HS-27A (cell line): Measurements from ENCODE around the gene CYP27A1.
"Not testable (repeated sequence)": the region's sequence is repeated elsewhere in the genome, so short reads cannot be mapped to it uniquely, and the experiment has no call there.

ENCODE experiments used
- DNase-seq: peaks from one replicate; pipeline ENCODE4 v3.0.0-alpha.2; 2012; ENCODE audit warnings: low read depth, missing footprints

The CYP27A1 gene

GRCh38 chr2:218781691-218782527 lies at the start of gene CYP27A1:
CYP27A1 (plus strand) TSS chr2:218782147; CDS start chr2:218782183, 36 bp downstream.
- DNase-seq = no peak

- no peak for DNase-seq
Measured at GRCh38 chr2:218732761-218733158, 49.2 kb upstream of the CYP27A1 start.

DNA sequence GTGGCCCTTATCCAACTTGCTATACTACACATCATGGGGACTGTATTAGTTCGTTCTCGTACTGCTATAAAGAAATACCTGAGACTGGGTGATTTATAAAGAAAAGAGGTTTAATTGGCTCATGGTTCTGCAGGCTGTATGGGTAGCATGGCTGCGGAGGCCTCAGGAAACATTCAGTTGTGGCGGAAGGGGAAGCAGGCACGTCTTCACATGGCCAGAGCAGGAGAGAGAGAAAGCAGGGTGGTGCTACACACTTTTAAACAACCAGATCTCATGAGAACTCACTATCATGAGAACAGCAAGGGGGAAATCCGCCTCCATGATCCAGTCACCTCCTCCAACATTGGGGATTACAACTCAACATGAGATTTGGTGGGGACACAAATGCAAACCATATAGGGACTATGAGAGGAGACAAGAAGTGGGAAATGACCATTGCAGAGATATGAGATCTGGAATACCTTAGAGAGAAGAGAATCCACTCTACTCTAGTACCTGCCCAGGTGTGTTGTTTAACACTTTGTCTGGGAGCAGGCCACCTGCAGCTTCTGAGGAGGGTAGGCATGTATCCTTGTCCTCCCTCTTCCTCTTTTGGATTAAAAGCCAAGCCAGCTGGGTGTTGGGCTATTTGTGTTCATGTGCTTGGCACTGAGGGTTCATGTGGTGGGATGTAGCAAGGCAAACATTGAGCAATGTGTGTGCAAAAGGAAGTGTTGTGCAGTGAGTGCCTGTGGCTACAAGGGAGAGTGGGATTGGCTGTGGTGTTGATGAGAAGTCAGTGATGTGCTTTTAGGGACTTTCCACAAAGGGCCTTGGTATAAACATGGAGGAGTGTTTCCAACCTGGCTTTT lies 48.6 kb upstream of the CYP27A1 start:
- DNase-seq = no peak

DNA sequence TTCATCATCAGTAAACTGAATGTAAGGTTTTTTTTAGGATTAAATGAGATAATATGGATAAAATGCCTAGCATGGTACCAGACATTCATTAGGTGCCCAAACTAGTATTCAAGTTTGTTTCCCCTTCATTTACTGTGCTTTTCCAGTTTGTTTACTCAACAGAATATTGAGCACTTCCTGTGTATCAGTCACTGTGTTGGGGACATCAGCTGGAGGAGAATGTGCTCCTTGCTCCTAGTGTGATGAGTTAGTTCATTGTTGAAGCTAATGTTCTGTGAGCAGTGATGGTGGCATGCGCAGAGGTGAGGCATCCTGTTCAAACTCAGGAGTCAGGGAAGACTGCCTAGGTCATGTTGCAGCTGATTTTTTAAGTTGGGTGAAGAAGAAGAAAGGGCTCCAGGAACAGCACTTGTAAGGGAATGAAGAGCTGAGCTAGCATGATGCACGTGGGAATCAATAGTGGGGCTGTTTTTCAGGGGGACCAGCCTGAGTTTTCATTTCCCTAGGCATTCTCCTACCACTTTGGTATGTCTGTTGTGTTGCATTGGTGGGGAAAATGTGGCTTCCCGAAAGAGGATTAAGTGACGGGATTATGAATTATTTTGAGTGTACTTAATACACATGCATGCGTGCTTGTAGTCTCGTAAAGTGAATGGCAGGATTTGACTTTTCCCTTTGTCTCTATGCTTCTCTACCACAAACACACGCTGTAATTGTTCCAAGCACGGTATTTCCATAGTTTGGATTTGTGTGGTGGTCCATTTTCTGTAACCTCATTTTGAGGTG lies 47.6 kb upstream of the CYP27A1 start:
- no peak for DNase-seq

- no peak for DNase-seq
Measured at GRCh38 chr2:218736531-218736930, 45.4 kb upstream of the CYP27A1 start.

DNA sequence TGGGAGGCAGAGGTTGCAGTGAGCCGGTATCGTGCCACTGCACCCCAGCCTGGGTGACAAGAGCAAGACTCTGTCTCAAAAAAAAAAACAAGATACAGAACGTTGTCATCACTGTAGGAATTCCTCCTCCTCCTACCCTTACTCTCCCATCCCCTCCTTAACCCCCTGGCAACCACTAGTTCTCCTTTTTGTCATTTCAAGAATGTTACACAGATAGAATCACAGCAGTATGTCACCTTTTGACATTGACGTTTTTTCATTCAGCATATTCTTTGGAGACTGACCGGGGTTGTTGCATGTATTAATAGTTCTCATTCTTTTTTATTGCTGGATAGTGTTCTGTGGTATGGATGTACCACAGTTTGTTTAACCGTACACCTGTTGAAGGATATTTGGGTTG lies 38.9 kb upstream of the CYP27A1 start:
- no peak for DNase-seq

GRCh38 chr2:218744615-218745014 lies 37.3 kb upstream of the CYP27A1 start:
- no peak for DNase-seq

- DNase-seq = no peak
Measured at GRCh38 chr2:218745160-218745558, 36.8 kb upstream of the CYP27A1 start.

DNA sequence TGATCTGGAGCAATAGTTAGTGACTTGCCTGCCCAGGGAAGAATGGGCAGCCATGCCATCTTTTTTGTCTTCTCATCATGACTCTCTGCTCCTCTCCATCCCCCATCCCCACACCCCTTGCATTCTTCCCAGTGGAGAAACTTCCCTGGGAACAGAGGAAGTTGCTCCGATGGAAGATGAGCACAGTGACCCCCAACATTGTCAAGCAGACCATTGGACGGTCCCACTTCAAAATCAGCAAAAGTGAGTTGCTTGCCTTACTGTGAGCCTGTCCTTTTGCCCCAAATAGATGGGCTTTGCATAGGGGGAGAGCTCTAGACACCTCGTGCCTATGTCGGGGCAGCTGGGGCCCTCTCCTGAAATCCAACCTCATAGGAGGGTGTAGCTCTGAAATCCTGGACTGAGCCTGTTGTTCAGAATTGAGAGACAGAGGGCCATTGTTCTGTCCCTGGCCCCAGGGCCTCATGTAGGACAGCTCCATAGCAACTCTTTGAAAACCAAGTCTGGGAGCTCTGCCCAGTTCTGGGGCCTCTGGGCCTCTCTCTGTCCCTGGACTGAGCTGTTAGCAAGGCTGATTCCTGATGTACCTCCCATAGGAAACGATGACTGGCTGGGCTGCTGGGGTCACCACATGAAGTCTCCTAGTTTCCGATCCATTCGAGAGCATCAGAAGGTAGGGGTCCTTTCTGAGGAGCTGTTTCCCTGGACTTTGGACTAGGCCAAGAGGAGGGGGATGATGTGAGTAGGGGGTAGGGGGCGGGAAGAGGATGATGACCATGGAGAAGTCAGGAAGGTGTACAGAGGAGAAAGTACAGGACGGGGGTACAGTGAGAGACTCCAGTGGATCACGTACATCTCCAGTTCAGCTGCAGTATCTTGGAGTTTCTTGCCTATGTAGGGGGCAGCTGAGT lies 36.1 kb upstream of the CYP27A1 start:
- no peak for DNase-seq

GRCh38 chr2:218746470-218746795 lies 35.5 kb upstream of the CYP27A1 start:
- DNase-seq = no peak

DNA sequence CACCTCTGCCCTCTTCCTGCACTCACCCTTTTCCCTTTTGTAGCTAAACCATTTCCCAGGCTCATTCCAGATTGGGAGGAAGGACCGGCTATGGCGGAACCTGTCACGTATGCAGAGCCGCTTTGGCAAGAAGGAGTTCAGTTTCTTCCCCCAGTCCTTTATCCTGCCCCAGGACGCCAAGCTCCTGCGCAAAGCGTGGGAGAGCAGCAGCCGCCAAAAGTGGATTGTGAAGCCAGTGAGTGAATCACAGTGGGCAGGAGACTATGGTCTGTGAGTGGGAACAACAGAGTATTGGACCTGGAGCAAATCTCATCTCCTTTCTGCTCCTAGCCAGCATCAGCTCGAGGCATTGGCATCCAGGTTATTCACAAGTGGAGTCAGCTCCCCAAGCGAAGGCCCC lies 35.0 kb upstream of the CYP27A1 start:
- no peak for DNase-seq

DNA sequence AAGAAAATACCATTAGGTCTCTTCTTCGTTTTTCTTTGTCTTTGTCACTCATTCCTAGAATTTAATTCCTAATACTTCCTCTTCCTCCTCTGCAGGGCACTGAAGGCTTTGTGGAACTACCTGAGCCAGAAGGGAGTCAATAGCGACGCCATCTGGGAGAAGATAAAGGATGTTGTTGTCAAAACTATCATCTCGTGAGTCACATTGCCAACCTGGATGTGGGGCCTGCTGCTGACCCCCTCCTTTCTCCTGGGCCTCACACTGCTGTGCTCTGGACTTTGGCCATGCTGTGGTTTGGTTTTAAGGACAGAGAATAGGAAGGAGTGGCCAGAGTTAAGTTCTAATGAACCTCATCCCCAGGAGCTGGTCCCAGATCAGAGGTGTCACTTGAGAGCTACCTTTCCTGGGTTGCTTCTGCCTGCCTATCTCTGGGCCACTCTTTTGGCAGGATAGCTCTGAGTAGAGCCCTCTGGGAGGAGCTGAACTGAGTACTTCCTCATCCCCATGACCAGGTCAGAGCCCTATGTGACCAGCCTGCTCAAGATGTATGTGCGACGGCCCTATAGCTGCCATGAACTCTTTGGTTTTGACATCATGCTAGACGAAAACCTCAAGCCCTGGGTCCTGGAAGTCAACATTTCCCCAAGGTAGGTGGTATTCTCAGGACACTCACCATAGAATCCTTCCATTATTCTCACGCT lies 33.1 kb upstream of the CYP27A1 start:
- DNase-seq = no peak

- DNase-seq = no peak
Measured at GRCh38 chr2:218754201-218754600, 27.7 kb upstream of the CYP27A1 start.

DNA sequence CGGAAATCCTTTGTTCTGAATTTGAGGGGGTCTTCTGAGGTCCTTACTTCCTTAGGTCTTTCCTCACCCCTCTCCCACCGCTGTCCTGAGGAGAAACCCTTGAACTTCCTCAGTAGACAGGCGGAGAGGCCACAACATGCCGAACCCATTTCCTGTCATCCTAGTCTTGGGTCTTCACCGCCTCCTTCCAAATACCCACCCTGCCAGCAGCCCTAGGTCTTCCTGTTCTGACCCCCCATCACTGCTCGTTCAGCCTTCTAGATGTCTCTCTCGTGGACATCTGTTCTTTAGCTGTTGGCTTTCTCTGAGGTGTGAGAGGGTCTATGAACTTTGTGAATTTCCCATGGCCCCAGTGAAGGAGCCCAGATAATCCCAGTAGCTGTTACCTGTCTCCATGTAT lies 27.2 kb upstream of the CYP27A1 start:
- DNase-seq = no peak

- no peak for DNase-seq
Measured at GRCh38 chr2:218755198-218755566, 26.8 kb upstream of the CYP27A1 start.

GRCh38 chr2:218755567-218756404 lies 26.2 kb upstream of the CYP27A1 start:
- DNase-seq = no peak

GRCh38 chr2:218756599-218757377 lies 25.2 kb upstream of the CYP27A1 start:
- DNase-seq = no peak

GRCh38 chr2:218761795-218762194 lies 20.2 kb upstream of the CYP27A1 start:
- DNase-seq = no peak

DNA sequence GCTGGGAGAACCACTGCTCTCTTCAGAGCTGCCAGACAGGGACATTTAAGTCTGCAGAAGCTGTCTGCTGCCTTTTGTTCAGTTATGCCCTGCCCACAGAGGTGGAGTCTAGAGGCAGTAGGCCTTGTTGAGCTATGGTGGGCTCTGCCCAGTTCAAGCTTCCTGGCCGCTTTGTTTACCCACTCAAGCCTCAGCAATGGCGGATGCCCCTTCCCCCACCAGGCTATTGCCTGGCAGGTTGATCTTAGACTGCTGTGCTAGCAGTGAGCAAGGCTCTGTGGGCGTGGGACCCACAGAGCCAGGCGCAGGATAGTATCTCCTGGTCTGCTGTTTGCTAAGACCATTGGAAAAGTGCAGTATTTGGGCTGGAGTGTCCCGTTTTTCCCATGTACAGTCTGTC lies 9.2 kb upstream of the CYP27A1 start:
- not testable (repeated sequence) for DNase-seq
